GM23338 (cell line): ENCODE results near the gene ERP44. TPM values are rescaled to one million over a fixed set of nuclear protein-coding genes. Genes with fewer than 3 reads are reported as not detected.

Experiments used
- ATAC-seq: fragments of 200-7000 bp; cut with Tn5 transposase; 3 replicates; pipeline ENCODE4 v1.9.1; 2020
- DNase-seq: peaks from one replicate; pipeline ENCODE4 v3.0.0-alpha.2; 2015; ENCODE audit warnings: low spot score
- H2AFZ ChIP-seq: fragments of 200-600 bp; sonication (generic); 2 replicates; pipeline ENCODE4 v1.8.0; 2016; ENCODE audit warnings: antibody characterized with exemption, mild to moderate bottlenecking, moderate library complexity
- H3F3A ChIP-seq: fragments of 200-600 bp; sonication (generic); replicated peaks from 2 replicates; pipeline ENCODE4 v1.8.0; 2017; ENCODE audit warnings: antibody characterized with exemption, mixed run types, low read depth
- H3K27ac ChIP-seq: fragments of 200-600 bp; sonication (generic); 2 replicates; pipeline ENCODE4 v1.6.1; 2016; ENCODE audit warnings: low read depth
- H3K27me3 ChIP-seq: fragments of 200-600 bp; sonication (generic); 2 replicates; pipeline ENCODE4 v1.8.0; 2016; ENCODE audit warnings: mild to moderate bottlenecking, mixed run types, moderate library complexity; ENCODE audit not compliant: insufficient read depth
- H3K36me3 ChIP-seq: fragments of 200-600 bp; sonication (generic); 2 replicates; pipeline ENCODE4 v1.8.0; 2016; ENCODE audit warnings: mild to moderate bottlenecking; ENCODE audit not compliant: insufficient read depth
- H3K4me1 ChIP-seq: fragments of 200-600 bp; sonication (generic); 2 replicates; pipeline ENCODE4 v1.8.0; 2016; ENCODE audit warnings: mild to moderate bottlenecking, moderate library complexity; ENCODE audit not compliant: insufficient read depth
- H3K4me2 ChIP-seq: fragments of 200-600 bp; sonication (generic); 2 replicates; pipeline ENCODE4 v1.7.1; 2017; ENCODE audit warnings: mixed run types
- H3K4me3 ChIP-seq: fragments of 200-600 bp; sonication (generic); 2 replicates; pipeline ENCODE4 v1.6.1; 2016; ENCODE audit warnings: mixed run types
- H3K79me2 ChIP-seq: fragments of 200-600 bp; sonication (generic); replicated peaks from 2 replicates; pipeline ENCODE4 v1.8.0; 2017; ENCODE audit warnings: mild to moderate bottlenecking; ENCODE audit not compliant: insufficient read depth
- H3K9me2 ChIP-seq: fragments of 200-600 bp; sonication (generic); 2 replicates; pipeline ENCODE4 v1.8.0; 2017; ENCODE audit not compliant: insufficient read depth
- H4K20me1 ChIP-seq: fragments of 200-600 bp; sonication (generic); replicated peaks from 2 replicates; pipeline ENCODE4 v1.8.0; 2017; ENCODE audit warnings: mild to moderate bottlenecking; ENCODE audit not compliant: insufficient read depth
- H3K27ac Mint-ChIP-seq: 2 replicates; pipeline ENCODE4 v1.8.0; 2020; ENCODE audit warnings: inconsistent platforms, mild to moderate bottlenecking, moderate library complexity, mixed read lengths
- H3K27me3 Mint-ChIP-seq: 3 replicates; pipeline ENCODE4 v1.8.0; 2022; ENCODE audit warnings: low read depth, mild to moderate bottlenecking, moderate library complexity, mixed read lengths, inconsistent platforms; ENCODE audit not compliant: insufficient read depth, poor library complexity
- H3K36me3 Mint-ChIP-seq: 3 replicates; pipeline ENCODE4 v1.8.0; 2021; ENCODE audit warnings: low read depth, mild to moderate bottlenecking, inconsistent platforms, moderate library complexity, mixed read lengths
- H3K4me1 Mint-ChIP-seq: 3 replicates; pipeline ENCODE4 v1.8.0; 2020; ENCODE audit warnings: mild to moderate bottlenecking, inconsistent platforms, mixed read lengths
- H3K4me3 Mint-ChIP-seq: 3 replicates; pipeline ENCODE4 v1.8.0; 2021; ENCODE audit warnings: moderate library complexity, mild to moderate bottlenecking, inconsistent platforms, mixed read lengths
- H3K9me3 Mint-ChIP-seq: 3 replicates; pipeline ENCODE4 v1.8.0; 2020; ENCODE audit warnings: moderate library complexity, mild to moderate bottlenecking, inconsistent platforms, mixed read lengths
- CREB1 ChIP-seq: fragments of 250-450 bp; sonication (Bioruptor Pico); IDR thresholded peaks from 2 replicates; pipeline ENCODE4 v1.5.0; 2020; ENCODE audit warnings: low read depth, mild to moderate bottlenecking, moderate library complexity
- EZH2 ChIP-seq: fragments of 200-600 bp; sonication (generic); IDR thresholded peaks from one replicate; pipeline ENCODE4 v1.8.0; 2017; ENCODE audit warnings: antibody characterized with exemption, mild to moderate bottlenecking, low read depth; ENCODE audit not compliant: unreplicated experiment
- EZH2phosphoT487 ChIP-seq: fragments of 200-600 bp; sonication (generic); IDR thresholded peaks from one replicate; pipeline ENCODE4 v1.8.1; 2018; ENCODE audit warnings: antibody characterized with exemption; ENCODE audit not compliant: unreplicated experiment
- JUNB ChIP-seq: IDR thresholded peaks from one replicate; pipeline ENCODE4 v1.6.1; 2016; ENCODE audit warnings: antibody characterized with exemption; ENCODE audit not compliant: unreplicated experiment
- NANOG ChIP-seq: IDR thresholded peaks from 2 replicates; pipeline ENCODE4 v1.6.1; 2016; ENCODE audit warnings: antibody characterized with exemption, borderline replicate concordance
- POLR2AphosphoS5 ChIP-seq: IDR thresholded peaks from 2 replicates; pipeline ENCODE4 v1.6.1; 2016; ENCODE audit warnings: antibody characterized with exemption, low read depth
- STAT1 ChIP-seq: IDR thresholded peaks from one replicate; pipeline ENCODE4 v1.6.1; 2016; ENCODE audit warnings: antibody characterized with exemption; ENCODE audit not compliant: unreplicated experiment
- ZNF114 ChIP-seq: fragments of 250-450 bp; sonication (Bioruptor Pico); IDR thresholded peaks from 2 replicates; pipeline ENCODE4 v1.5.0; 2020; ENCODE audit warnings: mild to moderate bottlenecking, moderate library complexity
- ZNF331 ChIP-seq: fragments of 250-450 bp; sonication (Bioruptor Pico); IDR thresholded peaks from 2 replicates; pipeline ENCODE4 v1.5.0; 2020; ENCODE audit warnings: low read depth, mild to moderate bottlenecking, moderate library complexity
- polyA plus RNA-seq: library from polyadenylated mRNA; unstranded; fragments of >200 nt; fragmentation: Nextera tagmentation; extraction: Ambion mirVana; gene quantifications from 2 replicates; pipeline ENCODE4 v1.2.1, GENCODE V29; 2016
- total RNA-seq: library from RNA; depleted of rRNA; stranded (reverse); fragments of >200 nt; shearing (Covaris generic); gene quantifications from 2 replicates; pipeline ENCODE4 v1.2.3, GENCODE V29; 2014
- TF ChIP-seq, protein P1 (sequence below), 2 experiments: fragments of 200-600 bp in 1 of 2; sonication (generic) in 1 of 2; conservative IDR thresholded peaks; 2 replicates each; pipeline versions ENCODE4 v1.5.1 to v1.6.1; 2016 to 2017; ENCODE audit warnings: antibody characterized with exemption in 2 of 2, low read depth in 2 of 2, mild to moderate bottlenecking in 2 of 2, moderate library complexity in 1 of 2
- TF ChIP-seq, protein P2 (sequence below): IDR thresholded peaks from 2 replicates; pipeline ENCODE4 v1.6.1; 2016; ENCODE audit warnings: antibody characterized with exemption
- TF ChIP-seq, protein P3 (sequence below): fragments of 250-450 bp; sonication (Bioruptor Pico); IDR thresholded peaks from 2 replicates; pipeline ENCODE4 v1.5.0; 2020; ENCODE audit warnings: mild to moderate bottlenecking, moderate library complexity
- TF ChIP-seq, protein P4 (sequence below): IDR thresholded peaks from one replicate; pipeline ENCODE4 v1.6.1; 2018; ENCODE audit warnings: antibody characterized with exemption; ENCODE audit not compliant: unreplicated experiment

Gene ERP44
- total and polyA plus RNA-seq, 2 experiments from 2014 or later: 13.0 to 24.1 TPM

DNA sequence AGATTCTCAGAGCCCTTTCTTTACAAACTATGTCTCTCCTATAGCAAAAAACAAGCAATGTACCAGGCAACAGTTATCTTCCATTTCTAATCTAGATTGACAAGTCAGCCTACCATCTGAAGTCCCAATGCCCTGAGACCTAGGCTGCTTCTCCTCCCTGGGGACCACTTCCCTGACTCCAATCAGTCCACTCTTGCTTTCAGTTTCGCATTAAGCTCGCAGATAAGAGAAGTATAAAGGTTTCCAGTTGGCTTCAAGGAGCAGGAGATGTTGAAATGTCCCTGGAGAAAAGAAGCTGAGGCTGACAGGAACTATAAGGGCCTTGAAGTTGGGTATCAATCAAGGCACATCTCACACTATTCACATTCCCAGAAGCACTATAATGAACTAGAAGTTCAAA is 32.3 kb downstream of the ERP44 start:
- Mint-ChIP-seq H3K27me3 (peaks cover 5% of the 10 kb centered on the region), H3K4me1 (peaks cover 15% of the 10 kb centered on the region), H3K9me3 (peaks cover 22% of the 10 kb centered on the region), H3K36me3 (peaks cover 20% of the 10 kb centered on the region), H3K27ac (no peak overlapping the region), H3K4me3 (no peak overlapping the region)
- DNase-seq: no peak
- H3K4me1 ChIP-seq: peaks cover 13% of the 10 kb centered on the region
- H4K20me1 ChIP-seq: no peaks in the 10 kb centered on the region
- no peak for TF ChIP-seq EZH2phosphoT487
- no peak for TF ChIP-seq NANOG
- no peak for TF ChIP-seq JUNB
- TF ChIP-seq, protein P1, sequence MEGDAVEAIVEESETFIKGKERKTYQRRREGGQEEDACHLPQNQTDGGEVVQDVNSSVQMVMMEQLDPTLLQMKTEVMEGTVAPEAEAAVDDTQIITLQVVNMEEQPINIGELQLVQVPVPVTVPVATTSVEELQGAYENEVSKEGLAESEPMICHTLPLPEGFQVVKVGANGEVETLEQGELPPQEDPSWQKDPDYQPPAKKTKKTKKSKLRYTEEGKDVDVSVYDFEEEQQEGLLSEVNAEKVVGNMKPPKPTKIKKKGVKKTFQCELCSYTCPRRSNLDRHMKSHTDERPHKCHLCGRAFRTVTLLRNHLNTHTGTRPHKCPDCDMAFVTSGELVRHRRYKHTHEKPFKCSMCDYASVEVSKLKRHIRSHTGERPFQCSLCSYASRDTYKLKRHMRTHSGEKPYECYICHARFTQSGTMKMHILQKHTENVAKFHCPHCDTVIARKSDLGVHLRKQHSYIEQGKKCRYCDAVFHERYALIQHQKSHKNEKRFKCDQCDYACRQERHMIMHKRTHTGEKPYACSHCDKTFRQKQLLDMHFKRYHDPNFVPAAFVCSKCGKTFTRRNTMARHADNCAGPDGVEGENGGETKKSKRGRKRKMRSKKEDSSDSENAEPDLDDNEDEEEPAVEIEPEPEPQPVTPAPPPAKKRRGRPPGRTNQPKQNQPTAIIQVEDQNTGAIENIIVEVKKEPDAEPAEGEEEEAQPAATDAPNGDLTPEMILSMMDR (conservative IDR thresholded peaks at IDR 0.05; ENCODE audit: low read depth in 2 of 2): no peak
- no peak for TF ChIP-seq ZNF114 (CRISPR knock-in tag)
- TF ChIP-seq ZNF331 (CRISPR knock-in tag): no peak
- TF ChIP-seq EZH2: no peak
- TF ChIP-seq POLR2AphosphoS5: no peak
- TF ChIP-seq, protein P2, sequence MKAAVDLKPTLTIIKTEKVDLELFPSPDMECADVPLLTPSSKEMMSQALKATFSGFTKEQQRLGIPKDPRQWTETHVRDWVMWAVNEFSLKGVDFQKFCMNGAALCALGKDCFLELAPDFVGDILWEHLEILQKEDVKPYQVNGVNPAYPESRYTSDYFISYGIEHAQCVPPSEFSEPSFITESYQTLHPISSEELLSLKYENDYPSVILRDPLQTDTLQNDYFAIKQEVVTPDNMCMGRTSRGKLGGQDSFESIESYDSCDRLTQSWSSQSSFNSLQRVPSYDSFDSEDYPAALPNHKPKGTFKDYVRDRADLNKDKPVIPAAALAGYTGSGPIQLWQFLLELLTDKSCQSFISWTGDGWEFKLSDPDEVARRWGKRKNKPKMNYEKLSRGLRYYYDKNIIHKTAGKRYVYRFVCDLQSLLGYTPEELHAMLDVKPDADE: no peak
- TF ChIP-seq CREB1 (CRISPR knock-in tag): no peak
- no peak for TF ChIP-seq STAT1
- TF ChIP-seq, protein P3, sequence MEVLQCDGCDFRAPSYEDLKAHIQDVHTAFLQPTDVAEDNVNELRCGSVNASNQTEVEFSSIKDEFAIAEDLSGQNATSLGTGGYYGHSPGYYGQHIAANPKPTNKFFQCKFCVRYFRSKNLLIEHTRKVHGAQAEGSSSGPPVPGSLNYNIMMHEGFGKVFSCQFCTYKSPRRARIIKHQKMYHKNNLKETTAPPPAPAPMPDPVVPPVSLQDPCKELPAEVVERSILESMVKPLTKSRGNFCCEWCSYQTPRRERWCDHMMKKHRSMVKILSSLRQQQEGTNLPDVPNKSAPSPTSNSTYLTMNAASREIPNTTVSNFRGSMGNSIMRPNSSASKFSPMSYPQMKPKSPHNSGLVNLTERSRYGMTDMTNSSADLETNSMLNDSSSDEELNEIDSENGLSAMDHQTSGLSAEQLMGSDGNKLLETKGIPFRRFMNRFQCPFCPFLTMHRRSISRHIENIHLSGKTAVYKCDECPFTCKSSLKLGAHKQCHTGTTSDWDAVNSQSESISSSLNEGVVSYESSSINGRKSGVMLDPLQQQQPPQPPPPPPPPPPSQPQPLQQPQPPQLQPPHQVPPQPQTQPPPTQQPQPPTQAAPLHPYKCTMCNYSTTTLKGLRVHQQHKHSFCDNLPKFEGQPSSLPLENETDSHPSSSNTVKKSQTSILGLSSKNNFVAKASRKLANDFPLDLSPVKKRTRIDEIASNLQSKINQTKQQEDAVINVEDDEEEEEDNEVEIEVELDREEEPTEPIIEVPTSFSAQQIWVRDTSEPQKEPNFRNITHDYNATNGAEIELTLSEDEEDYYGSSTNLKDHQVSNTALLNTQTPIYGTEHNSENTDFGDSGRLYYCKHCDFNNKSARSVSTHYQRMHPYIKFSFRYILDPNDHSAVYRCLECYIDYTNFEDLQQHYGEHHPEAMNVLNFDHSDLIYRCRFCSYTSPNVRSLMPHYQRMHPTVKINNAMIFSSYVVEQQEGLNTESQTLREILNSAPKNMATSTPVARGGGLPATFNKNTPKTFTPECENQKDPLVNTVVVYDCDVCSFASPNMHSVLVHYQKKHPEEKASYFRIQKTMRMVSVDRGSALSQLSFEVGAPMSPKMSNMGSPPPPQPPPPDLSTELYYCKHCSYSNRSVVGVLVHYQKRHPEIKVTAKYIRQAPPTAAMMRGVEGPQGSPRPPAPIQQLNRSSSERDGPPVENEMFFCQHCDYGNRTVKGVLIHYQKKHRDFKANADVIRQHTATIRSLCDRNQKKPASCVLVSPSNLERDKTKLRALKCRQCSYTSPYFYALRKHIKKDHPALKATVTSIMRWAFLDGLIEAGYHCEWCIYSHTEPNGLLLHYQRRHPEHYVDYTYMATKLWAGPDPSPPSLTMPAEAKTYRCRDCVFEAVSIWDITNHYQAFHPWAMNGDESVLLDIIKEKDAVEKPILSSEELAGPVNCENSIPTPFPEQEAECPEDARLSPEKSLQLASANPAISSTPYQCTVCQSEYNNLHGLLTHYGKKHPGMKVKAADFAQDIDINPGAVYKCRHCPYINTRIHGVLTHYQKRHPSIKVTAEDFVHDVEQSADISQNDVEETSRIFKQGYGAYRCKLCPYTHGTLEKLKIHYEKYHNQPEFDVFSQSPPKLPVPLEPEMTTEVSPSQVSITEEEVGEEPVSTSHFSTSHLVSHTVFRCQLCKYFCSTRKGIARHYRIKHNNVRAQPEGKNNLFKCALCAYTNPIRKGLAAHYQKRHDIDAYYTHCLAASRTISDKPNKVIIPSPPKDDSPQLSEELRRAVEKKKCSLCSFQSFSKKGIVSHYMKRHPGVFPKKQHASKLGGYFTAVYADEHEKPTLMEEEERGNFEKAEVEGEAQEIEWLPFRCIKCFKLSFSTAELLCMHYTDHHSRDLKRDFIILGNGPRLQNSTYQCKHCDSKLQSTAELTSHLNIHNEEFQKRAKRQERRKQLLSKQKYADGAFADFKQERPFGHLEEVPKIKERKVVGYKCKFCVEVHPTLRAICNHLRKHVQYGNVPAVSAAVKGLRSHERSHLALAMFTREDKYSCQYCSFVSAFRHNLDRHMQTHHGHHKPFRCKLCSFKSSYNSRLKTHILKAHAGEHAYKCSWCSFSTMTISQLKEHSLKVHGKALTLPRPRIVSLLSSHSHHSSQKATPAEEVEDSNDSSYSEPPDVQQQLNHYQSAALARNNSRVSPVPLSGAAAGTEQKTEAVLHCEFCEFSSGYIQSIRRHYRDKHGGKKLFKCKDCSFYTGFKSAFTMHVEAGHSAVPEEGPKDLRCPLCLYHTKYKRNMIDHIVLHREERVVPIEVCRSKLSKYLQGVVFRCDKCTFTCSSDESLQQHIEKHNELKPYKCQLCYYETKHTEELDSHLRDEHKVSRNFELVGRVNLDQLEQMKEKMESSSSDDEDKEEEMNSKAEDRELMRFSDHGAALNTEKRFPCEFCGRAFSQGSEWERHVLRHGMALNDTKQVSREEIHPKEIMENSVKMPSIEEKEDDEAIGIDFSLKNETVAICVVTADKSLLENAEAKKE (CRISPR knock-in tag): no peak
- TF ChIP-seq, protein P4, sequence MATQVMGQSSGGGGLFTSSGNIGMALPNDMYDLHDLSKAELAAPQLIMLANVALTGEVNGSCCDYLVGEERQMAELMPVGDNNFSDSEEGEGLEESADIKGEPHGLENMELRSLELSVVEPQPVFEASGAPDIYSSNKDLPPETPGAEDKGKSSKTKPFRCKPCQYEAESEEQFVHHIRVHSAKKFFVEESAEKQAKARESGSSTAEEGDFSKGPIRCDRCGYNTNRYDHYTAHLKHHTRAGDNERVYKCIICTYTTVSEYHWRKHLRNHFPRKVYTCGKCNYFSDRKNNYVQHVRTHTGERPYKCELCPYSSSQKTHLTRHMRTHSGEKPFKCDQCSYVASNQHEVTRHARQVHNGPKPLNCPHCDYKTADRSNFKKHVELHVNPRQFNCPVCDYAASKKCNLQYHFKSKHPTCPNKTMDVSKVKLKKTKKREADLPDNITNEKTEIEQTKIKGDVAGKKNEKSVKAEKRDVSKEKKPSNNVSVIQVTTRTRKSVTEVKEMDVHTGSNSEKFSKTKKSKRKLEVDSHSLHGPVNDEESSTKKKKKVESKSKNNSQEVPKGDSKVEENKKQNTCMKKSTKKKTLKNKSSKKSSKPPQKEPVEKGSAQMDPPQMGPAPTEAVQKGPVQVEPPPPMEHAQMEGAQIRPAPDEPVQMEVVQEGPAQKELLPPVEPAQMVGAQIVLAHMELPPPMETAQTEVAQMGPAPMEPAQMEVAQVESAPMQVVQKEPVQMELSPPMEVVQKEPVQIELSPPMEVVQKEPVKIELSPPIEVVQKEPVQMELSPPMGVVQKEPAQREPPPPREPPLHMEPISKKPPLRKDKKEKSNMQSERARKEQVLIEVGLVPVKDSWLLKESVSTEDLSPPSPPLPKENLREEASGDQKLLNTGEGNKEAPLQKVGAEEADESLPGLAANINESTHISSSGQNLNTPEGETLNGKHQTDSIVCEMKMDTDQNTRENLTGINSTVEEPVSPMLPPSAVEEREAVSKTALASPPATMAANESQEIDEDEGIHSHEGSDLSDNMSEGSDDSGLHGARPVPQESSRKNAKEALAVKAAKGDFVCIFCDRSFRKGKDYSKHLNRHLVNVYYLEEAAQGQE: no peak
- no peaks in the 10 kb centered on the region for H3K27me3 ChIP-seq
- H3K4me2 ChIP-seq: no peak overlapping the region
- H3K9me2 ChIP-seq: no peaks in the 10 kb centered on the region
- no peak for ATAC-seq
- no peak overlapping the region for H2AFZ ChIP-seq
- H3K79me2 ChIP-seq: peaks cover 17% of the 10 kb centered on the region
- no peaks in the 10 kb centered on the region for H3K36me3 ChIP-seq
- H3K27ac ChIP-seq: no peak overlapping the region
- H3F3A ChIP-seq: no peaks in the 10 kb centered on the region
- no peak overlapping the region for H3K4me3 ChIP-seq
